Measurements from ENCODE around the gene PTPRD. TPM values are rescaled to one million over a fixed set of nuclear protein-coding genes. Genes with fewer than 3 reads are reported as not detected.

Gene PTPRD
- total RNA-seq, 1 experiment from 2014 or later, result 69.6 TPM

DNA sequence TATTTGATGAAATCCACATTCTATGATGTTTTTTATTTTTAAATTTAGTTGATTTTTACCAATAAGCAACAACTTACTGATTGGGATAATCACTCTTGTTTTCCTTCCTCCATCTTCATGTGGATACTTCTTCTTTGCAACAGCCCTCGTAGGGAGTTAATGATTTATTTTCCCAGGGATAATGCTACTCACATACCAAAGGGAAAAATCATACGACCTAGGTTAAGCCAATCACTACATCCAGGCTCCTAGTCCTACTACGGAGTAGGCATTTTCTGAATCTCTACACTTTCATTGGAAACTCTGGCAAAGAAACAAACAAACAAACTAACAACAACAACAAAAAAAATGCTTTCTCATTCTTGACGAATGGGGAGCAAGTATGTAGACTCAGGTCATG, 663.4 kb downstream of the PTPRD start:
- POLR2A ChIA-PET, result no interaction called here
- 0 out of 2 replicates have a peak overlapping the region, but pooled peaks have one; percentile 43 for H3K27ac Mint-ChIP-seq
- no peaks in the 10 kb centered on the region for H3K9me3 Mint-ChIP-seq
- no peaks in the 10 kb centered on the region for H3K4me1 Mint-ChIP-seq
- H3K27me3 Mint-ChIP-seq (ENCODE audit: low read depth), result no peaks in the 10 kb centered on the region
- TF ChIP-seq, protein P1, sequence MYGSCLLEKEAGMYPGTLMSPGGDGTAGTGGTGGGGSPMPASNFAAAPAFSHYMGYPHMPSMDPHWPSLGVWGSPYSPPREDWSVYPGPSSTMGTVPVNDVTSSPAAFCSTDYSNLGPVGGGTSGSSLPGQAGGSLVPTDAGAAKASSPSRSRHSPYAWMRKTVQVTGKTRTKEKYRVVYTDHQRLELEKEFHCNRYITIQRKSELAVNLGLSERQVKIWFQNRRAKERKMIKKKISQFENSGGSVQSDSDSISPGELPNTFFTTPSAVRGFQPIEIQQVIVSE (CRISPR knock-in tag; IDR thresholded peaks at IDR 0.05; ENCODE audit: borderline replicate concordance), result no peak
- TF ChIP-seq SMAD3 (CRISPR knock-in tag; IDR thresholded peaks at IDR 0.05; ENCODE audit: borderline replicate concordance) (no peak), GTF2I (CRISPR knock-in tag; conservative IDR thresholded peaks at IDR 0.05) (no peak), EMX1 (CRISPR knock-in tag; IDR thresholded peaks at IDR 0.05) (no peak), NFE2L1 (CRISPR knock-in tag; IDR thresholded peaks at IDR 0.05) (no peak), ESRRA (CRISPR knock-in tag; IDR thresholded peaks at IDR 0.05; ENCODE audit: borderline replicate concordance) (no peak), ETV6 (CRISPR knock-in tag; IDR thresholded peaks at IDR 0.05) (no peak), ZNF232 (CRISPR knock-in tag; IDR thresholded peaks at IDR 0.05) (no peak), CREM (CRISPR knock-in tag; IDR thresholded peaks at IDR 0.05) (no peak), MXD4 (CRISPR knock-in tag; IDR thresholded peaks at IDR 0.05; ENCODE audit: borderline replicate concordance) (no peak), ZNF219 (CRISPR knock-in tag; IDR thresholded peaks at IDR 0.05; ENCODE audit: borderline replicate concordance) (no peak), FOXK1 (CRISPR knock-in tag; IDR thresholded peaks at IDR 0.05) (no peak), CBFB (CRISPR knock-in tag; IDR thresholded peaks at IDR 0.05; ENCODE audit: low read depth) (no peak)
- TF ChIP-seq, protein P2, sequence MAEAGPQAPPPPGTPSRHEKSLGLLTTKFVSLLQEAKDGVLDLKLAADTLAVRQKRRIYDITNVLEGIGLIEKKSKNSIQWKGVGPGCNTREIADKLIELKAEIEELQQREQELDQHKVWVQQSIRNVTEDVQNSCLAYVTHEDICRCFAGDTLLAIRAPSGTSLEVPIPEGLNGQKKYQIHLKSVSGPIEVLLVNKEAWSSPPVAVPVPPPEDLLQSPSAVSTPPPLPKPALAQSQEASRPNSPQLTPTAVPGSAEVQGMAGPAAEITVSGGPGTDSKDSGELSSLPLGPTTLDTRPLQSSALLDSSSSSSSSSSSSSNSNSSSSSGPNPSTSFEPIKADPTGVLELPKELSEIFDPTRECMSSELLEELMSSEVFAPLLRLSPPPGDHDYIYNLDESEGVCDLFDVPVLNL (CRISPR knock-in tag; IDR thresholded peaks at IDR 0.05; ENCODE audit: borderline replicate concordance, low read depth), result no peak
- TF ChIP-seq, protein P3, sequence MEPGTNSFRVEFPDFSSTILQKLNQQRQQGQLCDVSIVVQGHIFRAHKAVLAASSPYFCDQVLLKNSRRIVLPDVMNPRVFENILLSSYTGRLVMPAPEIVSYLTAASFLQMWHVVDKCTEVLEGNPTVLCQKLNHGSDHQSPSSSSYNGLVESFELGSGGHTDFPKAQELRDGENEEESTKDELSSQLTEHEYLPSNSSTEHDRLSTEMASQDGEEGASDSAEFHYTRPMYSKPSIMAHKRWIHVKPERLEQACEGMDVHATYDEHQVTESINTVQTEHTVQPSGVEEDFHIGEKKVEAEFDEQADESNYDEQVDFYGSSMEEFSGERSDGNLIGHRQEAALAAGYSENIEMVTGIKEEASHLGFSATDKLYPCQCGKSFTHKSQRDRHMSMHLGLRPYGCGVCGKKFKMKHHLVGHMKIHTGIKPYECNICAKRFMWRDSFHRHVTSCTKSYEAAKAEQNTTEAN (CRISPR knock-in tag; IDR thresholded peaks at IDR 0.05), result no peak
- TF ChIP-seq, protein P4, sequence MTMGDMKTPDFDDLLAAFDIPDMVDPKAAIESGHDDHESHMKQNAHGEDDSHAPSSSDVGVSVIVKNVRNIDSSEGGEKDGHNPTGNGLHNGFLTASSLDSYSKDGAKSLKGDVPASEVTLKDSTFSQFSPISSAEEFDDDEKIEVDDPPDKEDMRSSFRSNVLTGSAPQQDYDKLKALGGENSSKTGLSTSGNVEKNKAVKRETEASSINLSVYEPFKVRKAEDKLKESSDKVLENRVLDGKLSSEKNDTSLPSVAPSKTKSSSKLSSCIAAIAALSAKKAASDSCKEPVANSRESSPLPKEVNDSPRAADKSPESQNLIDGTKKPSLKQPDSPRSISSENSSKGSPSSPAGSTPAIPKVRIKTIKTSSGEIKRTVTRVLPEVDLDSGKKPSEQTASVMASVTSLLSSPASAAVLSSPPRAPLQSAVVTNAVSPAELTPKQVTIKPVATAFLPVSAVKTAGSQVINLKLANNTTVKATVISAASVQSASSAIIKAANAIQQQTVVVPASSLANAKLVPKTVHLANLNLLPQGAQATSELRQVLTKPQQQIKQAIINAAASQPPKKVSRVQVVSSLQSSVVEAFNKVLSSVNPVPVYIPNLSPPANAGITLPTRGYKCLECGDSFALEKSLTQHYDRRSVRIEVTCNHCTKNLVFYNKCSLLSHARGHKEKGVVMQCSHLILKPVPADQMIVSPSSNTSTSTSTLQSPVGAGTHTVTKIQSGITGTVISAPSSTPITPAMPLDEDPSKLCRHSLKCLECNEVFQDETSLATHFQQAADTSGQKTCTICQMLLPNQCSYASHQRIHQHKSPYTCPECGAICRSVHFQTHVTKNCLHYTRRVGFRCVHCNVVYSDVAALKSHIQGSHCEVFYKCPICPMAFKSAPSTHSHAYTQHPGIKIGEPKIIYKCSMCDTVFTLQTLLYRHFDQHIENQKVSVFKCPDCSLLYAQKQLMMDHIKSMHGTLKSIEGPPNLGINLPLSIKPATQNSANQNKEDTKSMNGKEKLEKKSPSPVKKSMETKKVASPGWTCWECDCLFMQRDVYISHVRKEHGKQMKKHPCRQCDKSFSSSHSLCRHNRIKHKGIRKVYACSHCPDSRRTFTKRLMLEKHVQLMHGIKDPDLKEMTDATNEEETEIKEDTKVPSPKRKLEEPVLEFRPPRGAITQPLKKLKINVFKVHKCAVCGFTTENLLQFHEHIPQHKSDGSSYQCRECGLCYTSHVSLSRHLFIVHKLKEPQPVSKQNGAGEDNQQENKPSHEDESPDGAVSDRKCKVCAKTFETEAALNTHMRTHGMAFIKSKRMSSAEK (CRISPR knock-in tag; IDR thresholded peaks at IDR 0.05; ENCODE audit: borderline replicate concordance), result no peak
- DNase-seq (ENCODE audit: low spot score) (no peak), ATAC-seq (no peak)
- CTCF ChIA-PET, result no interaction called here
- no peaks in the 10 kb centered on the region for H3K36me3 Mint-ChIP-seq
- no peak overlapping the region for H3K4me3 Mint-ChIP-seq

DNA sequence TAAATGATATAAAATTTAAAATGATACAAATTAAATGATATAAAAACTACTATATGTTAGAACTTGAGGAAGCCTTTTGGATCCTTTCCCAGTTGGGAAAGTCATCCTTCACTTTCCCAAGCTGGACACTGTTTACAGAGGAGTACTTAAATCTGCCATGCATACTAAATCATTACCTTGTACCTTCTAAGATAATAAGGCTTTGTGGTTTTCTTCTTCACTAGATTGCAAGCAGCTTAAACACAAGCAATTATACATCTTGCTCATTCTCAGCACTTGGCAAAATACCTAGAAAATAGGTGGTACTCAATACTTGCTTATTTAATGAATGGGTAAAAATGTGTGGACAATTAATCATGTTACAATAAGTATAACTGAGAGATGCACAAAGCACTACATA, 666.8 kb downstream of the PTPRD start:
- Mint-ChIP-seq H3K4me1 (peaks cover 9% of the 10 kb centered on the region), H3K36me3 (no peaks in the 10 kb centered on the region), H3K27me3 (ENCODE audit: low read depth) (no peaks in the 10 kb centered on the region), H3K4me3 (no peak overlapping the region), H3K9me3 (no peaks in the 10 kb centered on the region), H3K27ac (no peak overlapping the region)
- ChIA-PET POLR2A (no interaction called here), CTCF (no interaction called here)
- no peak for ATAC-seq
- no peak for DNase-seq (ENCODE audit: low spot score)
- TF ChIP-seq TEAD4 (CRISPR knock-in tag; IDR thresholded peaks at IDR 0.05), result no peak
- no peak for TF ChIP-seq HMGA2 (CRISPR knock-in tag; IDR thresholded peaks at IDR 0.05)
- TF ChIP-seq JUN (CRISPR knock-in tag; IDR thresholded peaks at IDR 0.05), result no peak
- TF ChIP-seq, protein P5, sequence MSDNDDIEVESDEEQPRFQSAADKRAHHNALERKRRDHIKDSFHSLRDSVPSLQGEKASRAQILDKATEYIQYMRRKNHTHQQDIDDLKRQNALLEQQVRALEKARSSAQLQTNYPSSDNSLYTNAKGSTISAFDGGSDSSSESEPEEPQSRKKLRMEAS (CRISPR knock-in tag; IDR thresholded peaks at IDR 0.05), result no peak
- TF ChIP-seq, protein P6, sequence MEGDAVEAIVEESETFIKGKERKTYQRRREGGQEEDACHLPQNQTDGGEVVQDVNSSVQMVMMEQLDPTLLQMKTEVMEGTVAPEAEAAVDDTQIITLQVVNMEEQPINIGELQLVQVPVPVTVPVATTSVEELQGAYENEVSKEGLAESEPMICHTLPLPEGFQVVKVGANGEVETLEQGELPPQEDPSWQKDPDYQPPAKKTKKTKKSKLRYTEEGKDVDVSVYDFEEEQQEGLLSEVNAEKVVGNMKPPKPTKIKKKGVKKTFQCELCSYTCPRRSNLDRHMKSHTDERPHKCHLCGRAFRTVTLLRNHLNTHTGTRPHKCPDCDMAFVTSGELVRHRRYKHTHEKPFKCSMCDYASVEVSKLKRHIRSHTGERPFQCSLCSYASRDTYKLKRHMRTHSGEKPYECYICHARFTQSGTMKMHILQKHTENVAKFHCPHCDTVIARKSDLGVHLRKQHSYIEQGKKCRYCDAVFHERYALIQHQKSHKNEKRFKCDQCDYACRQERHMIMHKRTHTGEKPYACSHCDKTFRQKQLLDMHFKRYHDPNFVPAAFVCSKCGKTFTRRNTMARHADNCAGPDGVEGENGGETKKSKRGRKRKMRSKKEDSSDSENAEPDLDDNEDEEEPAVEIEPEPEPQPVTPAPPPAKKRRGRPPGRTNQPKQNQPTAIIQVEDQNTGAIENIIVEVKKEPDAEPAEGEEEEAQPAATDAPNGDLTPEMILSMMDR (IDR thresholded peaks at IDR 0.05), result no peak
- no peak for TF ChIP-seq NFYB (CRISPR knock-in tag; conservative IDR thresholded peaks at IDR 0.05; ENCODE audit: low read depth)
- TF ChIP-seq TP53 (CRISPR knock-in tag; IDR thresholded peaks at IDR 0.05), result no peak
- no peak for TF ChIP-seq SOX15 (CRISPR knock-in tag; IDR thresholded peaks at IDR 0.05)
- TF ChIP-seq ESRRA (CRISPR knock-in tag; IDR thresholded peaks at IDR 0.05; ENCODE audit: borderline replicate concordance), result no peak
- TF ChIP-seq ZNF219 (CRISPR knock-in tag; IDR thresholded peaks at IDR 0.05; ENCODE audit: borderline replicate concordance), result no peak
- TF ChIP-seq, protein P7, sequence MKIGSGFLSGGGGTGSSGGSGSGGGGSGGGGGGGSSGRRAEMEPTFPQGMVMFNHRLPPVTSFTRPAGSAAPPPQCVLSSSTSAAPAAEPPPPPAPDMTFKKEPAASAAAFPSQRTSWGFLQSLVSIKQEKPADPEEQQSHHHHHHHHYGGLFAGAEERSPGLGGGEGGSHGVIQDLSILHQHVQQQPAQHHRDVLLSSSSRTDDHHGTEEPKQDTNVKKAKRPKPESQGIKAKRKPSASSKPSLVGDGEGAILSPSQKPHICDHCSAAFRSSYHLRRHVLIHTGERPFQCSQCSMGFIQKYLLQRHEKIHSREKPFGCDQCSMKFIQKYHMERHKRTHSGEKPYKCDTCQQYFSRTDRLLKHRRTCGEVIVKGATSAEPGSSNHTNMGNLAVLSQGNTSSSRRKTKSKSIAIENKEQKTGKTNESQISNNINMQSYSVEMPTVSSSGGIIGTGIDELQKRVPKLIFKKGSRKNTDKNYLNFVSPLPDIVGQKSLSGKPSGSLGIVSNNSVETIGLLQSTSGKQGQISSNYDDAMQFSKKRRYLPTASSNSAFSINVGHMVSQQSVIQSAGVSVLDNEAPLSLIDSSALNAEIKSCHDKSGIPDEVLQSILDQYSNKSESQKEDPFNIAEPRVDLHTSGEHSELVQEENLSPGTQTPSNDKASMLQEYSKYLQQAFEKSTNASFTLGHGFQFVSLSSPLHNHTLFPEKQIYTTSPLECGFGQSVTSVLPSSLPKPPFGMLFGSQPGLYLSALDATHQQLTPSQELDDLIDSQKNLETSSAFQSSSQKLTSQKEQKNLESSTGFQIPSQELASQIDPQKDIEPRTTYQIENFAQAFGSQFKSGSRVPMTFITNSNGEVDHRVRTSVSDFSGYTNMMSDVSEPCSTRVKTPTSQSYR (CRISPR knock-in tag; IDR thresholded peaks at IDR 0.05), result no peak
